K562 (cell line): ENCODE results near the gene TRIM38. TPM values are rescaled to one million over a fixed set of nuclear protein-coding genes. Genes with fewer than 3 reads are reported as not detected.

Source experiments
- ATAC-seq: fragments of 200-7000 bp; cut with Tn5 transposase; 3 replicates; pipeline ENCODE4 v1.9.1; 2020; ENCODE audit warnings: moderate library complexity
- BruUV-seq: library from RNA; stranded (reverse); fragments of 400-500 nt; replicated peaks from 2 replicates; lab custom pipeline; 2021; lab: Mats Ljungman, UMichigan
- CTCF ChIA-PET: fragments of 300-600 bp; formaldehyde crosslinking; extraction: SDS; loops from one replicate; lab custom pipeline; 2021; ENCODE audit warnings: low intra/inter-chr PET ratio; lab: Yijun Ruan, JAX
- POLR2A ChIA-PET: fragments of 300-600, 350-650 bp; sonication (Branson Sonifier 250); formaldehyde crosslinking; extraction: SDS; loops from one replicate; lab custom pipeline; 2021; ENCODE audit warnings: antibody characterized with exemption, inconsistent platforms; lab: Yijun Ruan, JAX
- DNase-seq, 4 experiments: peaks; one replicate each; pipeline versions ENCODE4 v3.0.0 to v3.0.0-alpha.2; 2011 to 2018; ENCODE audit warnings: low spot score in 3 of 4, mixed read lengths in 3 of 4; ENCODE audit errors: extremely low read depth in 1 of 4
- FAIRE-seq: peaks from 2 replicates; lab custom pipeline; 2011; peaks lifted over from hg19 to GRCh38; lab: Jason Lieb, UNC
- H2AFZ ChIP-seq: 2 replicates; pipeline ENCODE4 v1.6.0; 2011; ENCODE audit warnings: low read depth, low read length, control low read depth, inconsistent platforms
- H3K27ac ChIP-seq: fragments of 200-600 bp; 3 replicates; pipeline ENCODE4 v1.8.0; 2011; ENCODE audit warnings: low read depth, mild to moderate bottlenecking, control low read depth, inconsistent platforms, low read length, moderate library complexity, mixed read lengths; ENCODE audit errors: extremely low read depth
- H3K27me3 ChIP-seq, 2 experiments: fragments of 300-600 bp in 1 of 2; 2 replicates in 1 of 2; 3 replicates in 1 of 2; pipeline versions ENCODE4 v1.6.0 to v1.8.0; 2011; ENCODE audit warnings: inconsistent platforms in 2 of 2, low read length in 2 of 2, mild to moderate bottlenecking in 1 of 2, mixed read lengths in 1 of 2, moderate library complexity in 1 of 2; ENCODE audit not compliant: control insufficient read depth in 2 of 2, insufficient read depth in 2 of 2
- H3K36me3 ChIP-seq: fragments of 300-600 bp; 3 replicates; pipeline ENCODE4 v1.8.0; 2011; ENCODE audit warnings: mild to moderate bottlenecking, low read length, inconsistent platforms; ENCODE audit not compliant: control insufficient read depth, insufficient read depth
- H3K4me1 ChIP-seq, 2 experiments: fragments of 200-600 bp in 1 of 2; replicated peaks in 1 of 2; 2 replicates in 1 of 2; 3 replicates in 1 of 2; pipeline versions ENCODE4 v1.5.1 to v1.8.0; 2011; ENCODE audit warnings: inconsistent platforms in 2 of 2, low read length in 2 of 2, mild to moderate bottlenecking in 1 of 2, mixed read lengths in 1 of 2, moderate library complexity in 1 of 2; ENCODE audit not compliant: control insufficient read depth in 2 of 2, insufficient read depth in 2 of 2
- H3K4me2 ChIP-seq: 2 replicates; pipeline ENCODE4 v1.6.1; 2011; ENCODE audit warnings: low read length, control low read depth, inconsistent platforms, mixed read lengths; ENCODE audit not compliant: insufficient read depth
- H3K4me3 ChIP-seq: fragments of 200-600 bp; sonication (generic), shearing (Covaris generic); 2 replicates; pipeline ENCODE4 v1.5.1; 2016; ENCODE audit warnings: control low read depth, inconsistent platforms
- H3K79me2 ChIP-seq: fragments of 200-600 bp; 3 replicates; pipeline ENCODE4 v1.8.0; 2011; ENCODE audit warnings: low read length, inconsistent platforms; ENCODE audit not compliant: control insufficient read depth, insufficient read depth
- H3K9ac ChIP-seq, 2 experiments: 2 replicates each; pipeline versions ENCODE4 v1.6.0 to v1.6.1; 2011; ENCODE audit warnings: low read depth in 2 of 2, low read length in 2 of 2, control low read depth in 1 of 2, inconsistent platforms in 1 of 2, mild to moderate bottlenecking in 1 of 2, mixed read lengths in 1 of 2; ENCODE audit not compliant: insufficient read depth in 1 of 2
- H3K9me1 ChIP-seq: one replicate; pipeline ENCODE4 v1.6.0; 2011; ENCODE audit warnings: inconsistent platforms, mild to moderate bottlenecking, low read length, moderate library complexity; ENCODE audit not compliant: control insufficient read depth, insufficient read depth
- H3K9me3 ChIP-seq: replicated peaks from 2 replicates; pipeline ENCODE4 v1.5.1; 2011; ENCODE audit warnings: low read depth, low read length, inconsistent platforms; ENCODE audit not compliant: control insufficient read depth, insufficient read depth
- H4K20me1 ChIP-seq: replicated peaks from 2 replicates; pipeline ENCODE4 v1.6.1; 2011; ENCODE audit warnings: low read length, inconsistent platforms, mixed read lengths; ENCODE audit not compliant: control insufficient read depth, insufficient read depth
- DEAF1 ChIP-seq: fragments of 450-650 bp; formaldehyde crosslinking; IDR thresholded peaks from 2 replicates; pipeline ENCODE4 v1.4.0; 2020; ENCODE audit warnings: mild to moderate bottlenecking, moderate library complexity
- HMGN3 ChIP-seq: IDR thresholded peaks from 2 replicates; pipeline ENCODE4 v1.6.1; 2011; ENCODE audit warnings: borderline replicate concordance, low read depth, mild to moderate bottlenecking, mixed read lengths, low read length; ENCODE audit not compliant: insufficient read length; ENCODE audit errors: extremely low read depth
- KDM1A ChIP-seq, 2 experiments: fragments of 450-650 bp; IDR thresholded peaks; 2 replicates each; pipeline ENCODE4 v1.6.1; 2016; ENCODE audit warnings: mild to moderate bottlenecking in 2 of 2
- KLF16 ChIP-seq: IDR thresholded peaks from 2 replicates; pipeline ENCODE4 v1.6.1; 2016; ENCODE audit warnings: antibody characterized with exemption
- NBN ChIP-seq: fragments of 450-650 bp; IDR thresholded peaks from 2 replicates; pipeline ENCODE4 v1.6.1; 2016; ENCODE audit warnings: low read depth, mild to moderate bottlenecking
- RAD21 ChIP-seq, 2 experiments: fragments of 250-450 bp in 1 of 2; fragments of 450-650 bp in 1 of 2; sonication (Bioruptor Pico) in 1 of 2; formaldehyde crosslinking in 1 of 2; IDR thresholded peaks in 1 of 2; conservative IDR thresholded peaks in 1 of 2; 2 replicates each; pipeline versions ENCODE4 v1.4.0 to v1.8.0; 2020 to 2022; ENCODE audit warnings: mild to moderate bottlenecking in 2 of 2, moderate library complexity in 1 of 2
- SRSF9 ChIP-seq: fragments of 200-400 bp; formaldehyde crosslinking; IDR thresholded peaks from 2 replicates; pipeline ENCODE4 v1.6.1; 2017; ENCODE audit warnings: low read depth, low read length, borderline replicate concordance
- ZBTB8A ChIP-seq: fragments of 450-650 bp; IDR thresholded peaks from 2 replicates; pipeline ENCODE4 v1.6.1; 2018; ENCODE audit warnings: mild to moderate bottlenecking, moderate library complexity; ENCODE audit not compliant: partially characterized antibody
- WGBS: fragments of 100-300 bp; shearing (Covaris generic); methylation state at CpG from one replicate; pipeline ENCODE4 v1.1.6; 2016; ENCODE audit warnings: low coverage, mixed read lengths; ENCODE audit not compliant: insufficient coverage; ENCODE audit errors: missing lambda C conversion rate; 5-methylcytosine and 5-hydroxymethylcytosine counted together
- in situ Hi-C: fragments of 300-500 bp; cut with MboI; formaldehyde crosslinking; loops from 4 replicates; pipeline ENCODE4 v1.15.0; 2018; ENCODE audit warnings: inconsistent platforms, mixed read lengths
- intact Hi-C: fragments of 100-400 bp; cut with micrococcal nuclease; formaldehyde crosslinking; loops from 2 replicates; pipeline ENCODE4 v1.14.2; 2022
- polyA plus RNA-seq, 8 experiments: library from polyadenylated mRNA; depleted of rRNA in 4 of 8; stranded (reverse) in 5 of 8; unstranded in 3 of 8; fragments of >200 nt; fragmentation: Nextera tagmentation in 2 of 8; fragmentation: Illumina TruSeq in 1 of 8; extraction: Ambion mirVana in 2 of 8; extraction: Trizol in 1 of 8; gene quantifications; 2 replicates each; pipeline versions ENCODE4 v1.2.1 to v1.2.3, GENCODE V29; 2011 to 2014; ENCODE audit warnings: inconsistent platforms in 1 of 8, missing spikeins in 1 of 8
- total RNA-seq, 7 experiments: library from RNA; depleted of rRNA in 6 of 7; stranded (reverse); fragments of >200 nt in 6 of 7; fragmentation: Illumina TruSeq in 2 of 7; extraction: Trizol in 2 of 7; gene quantifications; 2 replicates each; pipeline versions ENCODE4 v1.2.1 to v1.2.3, GENCODE V29; 2011 to 2021; ENCODE audit warnings: low replicate concordance in 1 of 7
- TF ChIP-seq, protein P1 (sequence below): IDR thresholded peaks from 3 replicates; pipeline ENCODE4 v1.6.1; 2011; ENCODE audit warnings: borderline replicate concordance, mild to moderate bottlenecking, moderate library complexity; ENCODE audit not compliant: insufficient read length; ENCODE audit errors: extremely low read depth
- TF ChIP-seq, protein P2 (sequence below), 2 experiments: fragments of 450-650 bp; IDR thresholded peaks; 2 replicates each; pipeline ENCODE4 v1.6.1; 2016

TRIM38 gene
- total and polyA plus RNA-seq, 9 of the 15 experiments (the other 6 are each of a cell fraction or from before 2014, with no cell fraction given) = 1.7 to 6.7 (median 6.3) TPM

GRCh38 chr6:25939593-25939992 is 23.0 kb upstream of the TRIM38 start (continued):
- TF ChIP-seq, protein P1, sequence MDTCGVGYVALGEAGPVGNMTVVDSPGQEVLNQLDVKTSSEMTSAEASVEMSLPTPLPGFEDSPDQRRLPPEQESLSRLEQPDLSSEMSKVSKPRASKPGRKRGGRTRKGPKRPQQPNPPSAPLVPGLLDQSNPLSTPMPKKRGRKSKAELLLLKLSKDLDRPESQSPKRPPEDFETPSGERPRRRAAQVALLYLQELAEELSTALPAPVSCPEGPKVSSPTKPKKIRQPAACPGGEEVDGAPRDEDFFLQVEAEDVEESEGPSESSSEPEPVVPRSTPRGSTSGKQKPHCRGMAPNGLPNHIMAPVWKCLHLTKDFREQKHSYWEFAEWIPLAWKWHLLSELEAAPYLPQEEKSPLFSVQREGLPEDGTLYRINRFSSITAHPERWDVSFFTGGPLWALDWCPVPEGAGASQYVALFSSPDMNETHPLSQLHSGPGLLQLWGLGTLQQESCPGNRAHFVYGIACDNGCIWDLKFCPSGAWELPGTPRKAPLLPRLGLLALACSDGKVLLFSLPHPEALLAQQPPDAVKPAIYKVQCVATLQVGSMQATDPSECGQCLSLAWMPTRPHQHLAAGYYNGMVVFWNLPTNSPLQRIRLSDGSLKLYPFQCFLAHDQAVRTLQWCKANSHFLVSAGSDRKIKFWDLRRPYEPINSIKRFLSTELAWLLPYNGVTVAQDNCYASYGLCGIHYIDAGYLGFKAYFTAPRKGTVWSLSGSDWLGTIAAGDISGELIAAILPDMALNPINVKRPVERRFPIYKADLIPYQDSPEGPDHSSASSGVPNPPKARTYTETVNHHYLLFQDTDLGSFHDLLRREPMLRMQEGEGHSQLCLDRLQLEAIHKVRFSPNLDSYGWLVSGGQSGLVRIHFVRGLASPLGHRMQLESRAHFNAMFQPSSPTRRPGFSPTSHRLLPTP = no peak
- TF ChIP-seq ZBTB8A (no peak), SRSF9 (no peak), KDM1A (IDR thresholded peaks at IDR 0.05) (no peak)
- TF ChIP-seq, all 486 proteins: peak for 0

DNA sequence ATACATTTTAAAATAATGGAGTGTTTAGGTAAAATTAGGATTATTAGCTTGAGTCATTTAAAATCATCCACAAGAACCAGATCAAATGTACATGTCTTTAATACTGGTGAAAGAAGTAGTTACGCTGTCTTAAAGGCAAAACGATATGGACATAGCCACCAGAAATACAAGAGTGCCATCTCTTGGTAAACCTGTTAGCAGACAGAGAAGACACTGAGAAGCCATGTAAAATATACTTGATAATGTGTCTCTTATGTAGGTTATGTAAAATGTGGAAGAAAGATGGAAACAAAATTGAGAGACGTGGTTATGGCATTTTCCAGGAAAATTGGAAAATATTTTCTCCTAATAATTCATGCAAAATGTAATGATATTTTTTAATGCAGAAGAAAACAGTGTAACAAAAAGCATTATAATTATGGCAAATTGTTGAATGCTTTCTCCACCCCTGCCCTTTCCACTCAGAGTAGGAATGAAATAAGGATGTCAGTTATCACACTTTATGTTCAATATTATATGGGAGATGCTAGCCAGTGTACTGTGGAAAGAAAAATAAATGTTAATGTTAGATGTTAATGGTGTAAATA is 19.9 kb upstream of the TRIM38 start:
- ChIA-PET POLR2A (no interaction called here), CTCF (interaction anchor here (0.7 to 1.5 kb wide), 5 partner anchors 154 to 678 kb away, joined by 3 to 11 read pairs (median 3); no protein-coding TSS in a partner anchor)
- TF ChIP-seq HMGN3 (no peak), DEAF1 (CRISPR knock-in tag) (peak; percentile 97), KLF16 (peak; percentile 13; the same call in 1 of the 2 replicates), NBN (no peak), RAD21 (CRISPR knock-in tag; conservative IDR thresholded peaks at IDR 0.05 in 1 of 2, IDR thresholded peaks at IDR 0.05 in 1 of 2) (peak; percentile 97 to 99)
- TF ChIP-seq, protein P2, sequence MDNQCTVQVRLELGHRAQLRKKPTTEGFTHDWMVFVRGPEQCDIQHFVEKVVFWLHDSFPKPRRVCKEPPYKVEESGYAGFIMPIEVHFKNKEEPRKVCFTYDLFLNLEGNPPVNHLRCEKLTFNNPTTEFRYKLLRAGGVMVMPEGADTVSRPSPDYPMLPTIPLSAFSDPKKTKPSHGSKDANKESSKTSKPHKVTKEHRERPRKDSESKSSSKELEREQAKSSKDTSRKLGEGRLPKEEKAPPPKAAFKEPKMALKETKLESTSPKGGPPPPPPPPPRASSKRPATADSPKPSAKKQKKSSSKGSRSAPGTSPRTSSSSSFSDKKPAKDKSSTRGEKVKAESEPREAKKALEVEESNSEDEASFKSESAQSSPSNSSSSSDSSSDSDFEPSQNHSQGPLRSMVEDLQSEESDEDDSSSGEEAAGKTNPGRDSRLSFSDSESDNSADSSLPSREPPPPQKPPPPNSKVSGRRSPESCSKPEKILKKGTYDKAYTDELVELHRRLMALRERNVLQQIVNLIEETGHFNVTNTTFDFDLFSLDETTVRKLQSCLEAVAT (IDR thresholded peaks at IDR 0.05) = no peak

More for the DNA sequence above, 19.9 kb upstream of the TRIM38 start:
- 0% methylated on average over 3 of the region's 3 CpGs for WGBS
- no peaks in the 10 kb centered on the region for H3K79me2 ChIP-seq
- peaks cover 3% of the 10 kb centered on the region; the same call in 1 of the 2 replicates for H3K9me3 ChIP-seq
- no peaks in the 10 kb centered on the region for H3K4me1 ChIP-seq
- no peaks in the 10 kb centered on the region for H3K36me3 ChIP-seq
- in situ Hi-C loops (no loop called here), intact Hi-C loops (loop anchor here (1.0 to 5.0 kb wide), 7 partner anchors 50 to 675 kb away; no protein-coding TSS in a partner anchor)
- H4K20me1 ChIP-seq = no peaks in the 10 kb centered on the region
- ATAC-seq (peak; percentile 95), DNase-seq (peak in 2 of 4 experiments; percentile 33 to 58), FAIRE-seq (peak; percentile 83)
- H2AFZ ChIP-seq = no peak overlapping the region
- no peaks in the 10 kb centered on the region for H3K9me1 ChIP-seq
- H3K27ac ChIP-seq = no peak overlapping the region
- H3K27me3 ChIP-seq = no peaks in the 10 kb centered on the region; a peak in 1 of 5 replicates
- H3K4me2 ChIP-seq = no peak overlapping the region
- H3K9ac ChIP-seq = no peak overlapping the region
- H3K4me3 ChIP-seq = no peak overlapping the region
- no TSS peak for BruUV-seq
